ENCODE data around the gene SPATA2L.

Gene SPATA2L

GRCh38 chr16:89701425-89702406, at the start of gene SPATA2L:
Gene SPATA2L, minus strand, starts transcription at chr16:89701705. Its CDS starts 473 bp downstream, at chr16:89701232.
- DNase-seq (ENCODE audit: low read depth in 2 of 2): peak; percentile 25 to 35

GRCh38 chr16:89749637-89750036, 48.1 kb upstream of the SPATA2L start:
- no peak for DNase-seq (ENCODE audit: low read depth in 2 of 2)

GRCh38 chr16:89748921-89749320, 47.4 kb upstream of the SPATA2L start:
- DNase-seq (ENCODE audit: low read depth in 2 of 2): no peak

- no peak for DNase-seq (ENCODE audit: low read depth in 2 of 2)
Measured at GRCh38 chr16:89748076-89748475, 46.6 kb upstream of the SPATA2L start.

GRCh38 chr16:89746043-89746442, 44.5 kb upstream of the SPATA2L start:
- no peak for DNase-seq (ENCODE audit: low read depth in 2 of 2)

GRCh38 chr16:89744813-89745212, 43.3 kb upstream of the SPATA2L start:
- no peak for DNase-seq (ENCODE audit: low read depth in 2 of 2)

- DNase-seq (ENCODE audit: low read depth in 2 of 2): no peak
Measured at GRCh38 chr16:89742948-89743347, 41.4 kb upstream of the SPATA2L start.

- no peak for DNase-seq (ENCODE audit: low read depth in 2 of 2)
Measured at GRCh38 chr16:89741342-89742014, 40.0 kb upstream of the SPATA2L start.

GRCh38 chr16:89739383-89739782, 37.9 kb upstream of the SPATA2L start:
- DNase-seq (ENCODE audit: low read depth in 2 of 2): no peak

- no peak for DNase-seq (ENCODE audit: low read depth in 2 of 2)
Measured at GRCh38 chr16:89738538-89739317, 37.2 kb upstream of the SPATA2L start.

GRCh38 chr16:89738072-89738377, 36.5 kb upstream of the SPATA2L start:
- DNase-seq (ENCODE audit: low read depth in 2 of 2): no peak

- DNase-seq (ENCODE audit: low read depth in 2 of 2): no peak
Measured at GRCh38 chr16:89737341-89738071, 36.0 kb upstream of the SPATA2L start.

- DNase-seq (ENCODE audit: low read depth in 2 of 2): no peak
Measured at GRCh38 chr16:89736554-89736953, 35.0 kb upstream of the SPATA2L start.

GRCh38 chr16:89733792-89734191, 32.3 kb upstream of the SPATA2L start:
- no peak for DNase-seq (ENCODE audit: low read depth in 2 of 2)

GRCh38 chr16:89733322-89733721, 31.8 kb upstream of the SPATA2L start:
- DNase-seq (ENCODE audit: low read depth in 2 of 2): no peak

GRCh38 chr16:89732918-89733242, 31.4 kb upstream of the SPATA2L start:
- no peak for DNase-seq (ENCODE audit: low read depth in 2 of 2)

- no peak for DNase-seq (ENCODE audit: low read depth in 2 of 2)
Measured at GRCh38 chr16:89732142-89732917, 30.8 kb upstream of the SPATA2L start.

- DNase-seq (ENCODE audit: low read depth in 2 of 2): no peak
Measured at GRCh38 chr16:89730610-89731234, 29.2 kb upstream of the SPATA2L start.

GRCh38 chr16:89729863-89730593, 28.5 kb upstream of the SPATA2L start:
- no peak for DNase-seq (ENCODE audit: low read depth in 2 of 2)

GRCh38 chr16:89729293-89729692, 27.8 kb upstream of the SPATA2L start:
- no peak for DNase-seq (ENCODE audit: low read depth in 2 of 2)

Measured in fibroblast of skin of left biceps (primary cell).